Measurements from ENCODE around the gene ST6GALNAC3.

Gene ST6GALNAC3

DNA sequence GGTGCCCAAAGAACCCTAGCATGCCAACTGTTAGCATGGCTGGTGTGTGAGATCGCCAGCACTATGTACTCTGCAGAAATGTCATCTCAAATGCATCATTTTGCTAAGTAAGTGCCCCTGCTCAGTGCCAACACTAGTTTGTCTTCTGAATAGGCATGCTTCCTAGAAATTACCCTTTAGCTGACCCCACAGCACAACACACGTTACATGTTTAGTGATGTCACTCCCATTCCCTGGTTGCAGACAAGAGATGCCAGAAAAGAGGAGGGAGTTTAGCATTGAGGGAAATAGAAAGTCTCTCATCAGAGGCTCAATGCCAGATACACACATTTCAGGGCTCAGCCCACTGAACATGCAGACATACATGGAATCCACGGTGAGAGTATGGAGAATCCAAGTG is 9.3 kb upstream of the ST6GALNAC3 start:
- Histone ChIP-seq H3K4me3 (IDR thresholded peaks at IDR 0.05; ENCODE audit: insufficient read depth, low read depth, low read length) (no peak overlapping the region), H3K9ac (no peak overlapping the region), H3K4me1 (ENCODE audit: low read depth, poor library complexity, severe bottlenecking) (no peaks in the 10 kb centered on the region), H4K20me1 (ENCODE audit: insufficient read depth) (no peaks in the 10 kb centered on the region), H3K27ac (no peak overlapping the region), H2AFZ (ENCODE audit: low read depth) (no peak overlapping the region), H3K79me2 (ENCODE audit: insufficient read depth, low read depth) (no peaks in the 10 kb centered on the region), H3K4me2 (no peak overlapping the region), H3K27me3 (ENCODE audit: insufficient read depth, low read depth) (no peaks in the 10 kb centered on the region), H3K36me3 (ENCODE audit: insufficient read depth) (no peaks in the 10 kb centered on the region)
- TF ChIP-seq, protein P1, sequence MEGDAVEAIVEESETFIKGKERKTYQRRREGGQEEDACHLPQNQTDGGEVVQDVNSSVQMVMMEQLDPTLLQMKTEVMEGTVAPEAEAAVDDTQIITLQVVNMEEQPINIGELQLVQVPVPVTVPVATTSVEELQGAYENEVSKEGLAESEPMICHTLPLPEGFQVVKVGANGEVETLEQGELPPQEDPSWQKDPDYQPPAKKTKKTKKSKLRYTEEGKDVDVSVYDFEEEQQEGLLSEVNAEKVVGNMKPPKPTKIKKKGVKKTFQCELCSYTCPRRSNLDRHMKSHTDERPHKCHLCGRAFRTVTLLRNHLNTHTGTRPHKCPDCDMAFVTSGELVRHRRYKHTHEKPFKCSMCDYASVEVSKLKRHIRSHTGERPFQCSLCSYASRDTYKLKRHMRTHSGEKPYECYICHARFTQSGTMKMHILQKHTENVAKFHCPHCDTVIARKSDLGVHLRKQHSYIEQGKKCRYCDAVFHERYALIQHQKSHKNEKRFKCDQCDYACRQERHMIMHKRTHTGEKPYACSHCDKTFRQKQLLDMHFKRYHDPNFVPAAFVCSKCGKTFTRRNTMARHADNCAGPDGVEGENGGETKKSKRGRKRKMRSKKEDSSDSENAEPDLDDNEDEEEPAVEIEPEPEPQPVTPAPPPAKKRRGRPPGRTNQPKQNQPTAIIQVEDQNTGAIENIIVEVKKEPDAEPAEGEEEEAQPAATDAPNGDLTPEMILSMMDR (conservative IDR thresholded peaks at IDR 0.05; ENCODE audit: low read depth, low read length): no peak

GRCh38 chr1:76066394-76066793 is 8.2 kb upstream of the ST6GALNAC3 start:
- Histone ChIP-seq H3K4me2 (no peak overlapping the region), H3K79me2 (ENCODE audit: insufficient read depth, low read depth) (no peaks in the 10 kb centered on the region), H3K4me3 (IDR thresholded peaks at IDR 0.05; ENCODE audit: insufficient read depth, low read depth, low read length) (no peak overlapping the region), H3K27me3 (ENCODE audit: insufficient read depth, low read depth) (no peaks in the 10 kb centered on the region), H4K20me1 (ENCODE audit: insufficient read depth) (no peaks in the 10 kb centered on the region), H3K4me1 (ENCODE audit: low read depth, poor library complexity, severe bottlenecking) (no peaks in the 10 kb centered on the region), H3K27ac (no peak overlapping the region), H3K9ac (no peak overlapping the region), H2AFZ (ENCODE audit: low read depth) (no peak overlapping the region), H3K36me3 (ENCODE audit: insufficient read depth) (no peaks in the 10 kb centered on the region)
- TF ChIP-seq, protein P1 (conservative IDR thresholded peaks at IDR 0.05; ENCODE audit: low read depth, low read length): no peak

- no peaks in the 10 kb centered on the region for H4K20me1 ChIP-seq (ENCODE audit: insufficient read depth)
- TF ChIP-seq, protein P1 (conservative IDR thresholded peaks at IDR 0.05; ENCODE audit: low read depth, low read length): no peak
- H3K27ac ChIP-seq: no peak overlapping the region
- H3K4me3 ChIP-seq (IDR thresholded peaks at IDR 0.05; ENCODE audit: insufficient read depth, low read depth, low read length): no peak overlapping the region
- H3K9ac ChIP-seq: no peak overlapping the region
- no peak overlapping the region for H2AFZ ChIP-seq (ENCODE audit: low read depth)
- no peaks in the 10 kb centered on the region for H3K4me1 ChIP-seq (ENCODE audit: low read depth, poor library complexity, severe bottlenecking)
- H3K79me2 ChIP-seq (ENCODE audit: insufficient read depth, low read depth): no peaks in the 10 kb centered on the region
- H3K36me3 ChIP-seq (ENCODE audit: insufficient read depth): no peaks in the 10 kb centered on the region
- H3K27me3 ChIP-seq (ENCODE audit: insufficient read depth, low read depth): no peaks in the 10 kb centered on the region
- H3K4me2 ChIP-seq: no peak overlapping the region
These were observed 6.0 kb upstream of the ST6GALNAC3 start for GRCh38 chr1:76068542-76068941.

GRCh38 chr1:76068953-76069561 is 5.5 kb upstream of the ST6GALNAC3 start:
- no peak overlapping the region for H3K27ac ChIP-seq
- TF ChIP-seq, protein P1 (conservative IDR thresholded peaks at IDR 0.05; ENCODE audit: low read depth, low read length): no peak
- H3K4me2 ChIP-seq: no peak overlapping the region
- H3K79me2 ChIP-seq (ENCODE audit: insufficient read depth, low read depth): no peaks in the 10 kb centered on the region
- no peaks in the 10 kb centered on the region for H3K36me3 ChIP-seq (ENCODE audit: insufficient read depth)
- no peak overlapping the region for H2AFZ ChIP-seq (ENCODE audit: low read depth)
- no peak overlapping the region for H3K4me3 ChIP-seq (IDR thresholded peaks at IDR 0.05; ENCODE audit: insufficient read depth, low read depth, low read length)
- no peaks in the 10 kb centered on the region for H3K4me1 ChIP-seq (ENCODE audit: low read depth, poor library complexity, severe bottlenecking)
- no peaks in the 10 kb centered on the region for H3K27me3 ChIP-seq (ENCODE audit: insufficient read depth, low read depth)
- no peak overlapping the region for H3K9ac ChIP-seq
- H4K20me1 ChIP-seq (ENCODE audit: insufficient read depth): no peaks in the 10 kb centered on the region

Data from KMS-11 (cell line).